Measurements from ENCODE around the gene NELL1.

Gene NELL1

DNA sequence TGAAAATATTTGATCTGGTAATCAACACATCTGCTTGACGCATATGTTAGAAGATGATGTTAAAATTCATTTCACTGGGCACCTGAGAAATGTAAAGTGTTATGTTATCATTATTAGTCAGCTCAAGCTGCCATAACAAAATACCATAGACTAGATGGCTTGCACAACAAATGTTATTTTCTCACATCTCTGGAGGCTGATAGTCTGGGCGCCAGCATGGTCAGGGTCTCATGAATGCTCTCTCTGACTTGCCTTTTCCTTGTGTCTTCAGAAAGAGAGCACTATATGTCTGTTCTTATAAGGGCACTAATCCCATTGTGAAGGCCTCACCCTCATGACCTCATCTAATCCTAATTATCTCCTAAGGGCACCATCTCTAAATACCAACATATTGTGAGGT lies 435.3 kb downstream of the NELL1 start:
- TF ChIP-seq, protein P1, sequence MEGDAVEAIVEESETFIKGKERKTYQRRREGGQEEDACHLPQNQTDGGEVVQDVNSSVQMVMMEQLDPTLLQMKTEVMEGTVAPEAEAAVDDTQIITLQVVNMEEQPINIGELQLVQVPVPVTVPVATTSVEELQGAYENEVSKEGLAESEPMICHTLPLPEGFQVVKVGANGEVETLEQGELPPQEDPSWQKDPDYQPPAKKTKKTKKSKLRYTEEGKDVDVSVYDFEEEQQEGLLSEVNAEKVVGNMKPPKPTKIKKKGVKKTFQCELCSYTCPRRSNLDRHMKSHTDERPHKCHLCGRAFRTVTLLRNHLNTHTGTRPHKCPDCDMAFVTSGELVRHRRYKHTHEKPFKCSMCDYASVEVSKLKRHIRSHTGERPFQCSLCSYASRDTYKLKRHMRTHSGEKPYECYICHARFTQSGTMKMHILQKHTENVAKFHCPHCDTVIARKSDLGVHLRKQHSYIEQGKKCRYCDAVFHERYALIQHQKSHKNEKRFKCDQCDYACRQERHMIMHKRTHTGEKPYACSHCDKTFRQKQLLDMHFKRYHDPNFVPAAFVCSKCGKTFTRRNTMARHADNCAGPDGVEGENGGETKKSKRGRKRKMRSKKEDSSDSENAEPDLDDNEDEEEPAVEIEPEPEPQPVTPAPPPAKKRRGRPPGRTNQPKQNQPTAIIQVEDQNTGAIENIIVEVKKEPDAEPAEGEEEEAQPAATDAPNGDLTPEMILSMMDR (IDR thresholded peaks at IDR 0.05; ENCODE audit: insufficient read depth, missing control alignments) = no peak
- FAIRE-seq (no peak), DNase-seq (ENCODE audit: insufficient read length, low spot score) (no peak)

DNA sequence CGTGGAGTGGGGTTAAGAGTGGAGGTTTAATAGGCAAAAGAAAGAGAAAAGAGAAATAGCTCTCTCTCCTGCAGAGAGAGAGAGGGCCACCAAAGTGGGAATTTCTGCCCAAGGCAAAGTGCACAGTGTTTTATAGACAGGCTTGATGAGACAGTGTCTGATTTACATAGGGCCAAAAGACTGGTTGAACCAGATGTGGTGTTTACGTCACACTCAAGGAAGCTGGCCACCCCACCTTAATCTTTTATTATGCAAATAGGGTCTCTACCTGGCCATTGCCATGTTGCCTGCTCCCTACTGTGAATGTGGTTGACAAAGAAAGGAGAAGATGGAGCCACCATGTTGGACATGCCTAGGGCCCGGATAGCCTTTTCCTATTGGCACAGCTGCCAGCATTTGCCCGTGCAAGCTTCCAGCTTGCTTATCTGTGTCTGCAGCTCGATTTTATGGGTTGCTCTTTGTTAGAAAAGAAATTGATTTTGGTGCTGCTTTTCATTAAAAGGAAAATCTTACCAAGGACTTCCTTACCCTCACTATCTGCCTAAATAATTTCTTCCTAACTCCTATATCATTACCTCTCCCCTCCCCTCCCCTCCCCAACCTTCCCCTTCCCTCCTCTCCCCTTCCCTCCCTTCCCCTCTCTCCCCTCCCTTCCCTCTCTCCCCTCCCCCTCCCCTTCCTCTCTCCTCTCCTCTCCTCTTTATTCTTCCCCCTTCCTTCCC lies 436.0 kb downstream of the NELL1 start:
- FAIRE-seq = no peak
- TF ChIP-seq, protein P1 (IDR thresholded peaks at IDR 0.05; ENCODE audit: insufficient read depth, missing control alignments) = no peak
- no peak for DNase-seq (ENCODE audit: insufficient read length, low spot score)

DNA sequence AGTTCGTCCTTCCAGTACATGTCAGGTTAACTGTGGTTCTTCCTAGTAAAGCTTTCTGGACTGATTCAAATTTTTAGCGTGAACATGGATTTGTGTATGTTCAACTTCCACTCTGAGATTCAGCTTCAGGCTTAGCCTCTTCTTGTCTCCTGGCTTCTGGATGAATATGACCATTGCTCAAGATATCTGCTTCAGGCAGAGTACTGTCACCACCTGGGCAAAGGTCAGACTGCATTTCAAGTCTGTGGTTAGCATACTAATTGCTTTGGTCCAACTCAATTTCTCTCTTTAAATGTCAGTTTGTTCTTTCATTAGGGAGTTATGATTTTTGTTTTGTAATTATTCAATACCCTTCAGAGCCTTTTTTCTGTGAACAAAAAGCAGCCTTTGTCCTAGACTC lies 440.0 kb downstream of the NELL1 start:
- FAIRE-seq (no peak), DNase-seq (ENCODE audit: insufficient read length, low spot score) (no peak)
- TF ChIP-seq, protein P1 (IDR thresholded peaks at IDR 0.05; ENCODE audit: insufficient read depth, missing control alignments) = no peak

DNA sequence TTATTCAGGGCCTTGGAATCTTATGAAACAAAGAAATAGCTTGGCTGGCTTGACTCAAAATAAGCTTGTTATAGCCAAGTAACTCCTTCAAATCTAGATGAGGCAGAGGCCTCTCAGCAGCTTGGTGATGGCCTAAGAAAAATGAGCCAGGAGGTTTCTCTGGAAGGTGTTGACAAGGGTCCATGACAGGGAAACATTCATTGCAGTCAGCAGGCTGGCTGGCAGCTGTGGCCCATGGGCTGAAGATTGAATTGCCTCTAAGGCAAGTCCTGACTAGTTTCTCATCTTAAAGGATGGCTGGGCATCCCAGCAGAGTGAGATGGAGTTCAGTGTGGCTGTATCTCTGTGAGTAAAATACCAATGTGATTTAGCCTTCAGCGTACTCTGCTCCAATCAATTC lies 441.0 kb downstream of the NELL1 start:
- FAIRE-seq (no peak), DNase-seq (ENCODE audit: insufficient read length, low spot score) (no peak)
- TF ChIP-seq, protein P1 (IDR thresholded peaks at IDR 0.05; ENCODE audit: insufficient read depth, missing control alignments) = no peak

DNA sequence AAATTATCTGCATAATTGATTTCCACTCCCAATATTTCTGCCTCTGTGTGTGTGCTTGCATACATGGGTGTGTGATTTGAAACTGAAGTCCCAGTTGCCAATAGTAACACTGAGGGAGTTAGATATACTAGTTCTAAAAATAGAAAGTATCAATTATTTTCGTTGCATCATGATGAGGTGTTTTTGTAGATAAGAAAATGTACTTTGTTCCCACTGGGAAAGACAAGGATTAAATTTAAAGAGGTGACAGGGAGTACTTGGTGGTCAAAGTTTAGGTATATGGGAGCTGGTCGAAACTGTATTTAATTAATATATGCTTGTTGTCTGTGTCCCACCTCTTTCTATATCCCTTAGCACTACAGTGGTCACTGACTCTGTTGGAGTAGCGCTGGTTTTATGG lies 444.5 kb downstream of the NELL1 start:
- no peak for FAIRE-seq

DNA sequence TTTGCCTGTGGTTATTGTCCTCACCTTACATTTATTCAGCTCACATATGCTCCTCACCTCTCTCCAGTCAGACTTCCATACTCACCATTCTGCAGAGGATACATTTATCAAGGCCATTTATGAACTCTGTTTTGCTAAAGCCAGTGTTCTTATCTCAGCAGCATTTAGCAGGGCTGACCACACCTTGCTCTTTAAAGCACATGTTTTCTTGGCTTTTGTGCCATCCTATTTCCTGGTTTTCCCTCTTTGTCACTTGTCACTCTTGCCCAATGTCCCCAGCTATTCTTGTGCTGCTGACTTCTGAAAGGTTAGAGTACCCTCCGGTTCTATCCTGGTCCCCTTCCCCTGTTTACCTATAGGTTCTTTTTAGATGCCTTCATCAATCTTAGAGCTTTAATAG lies 446.6 kb downstream of the NELL1 start:
- FAIRE-seq (no peak), DNase-seq (ENCODE audit: insufficient read length, low spot score) (no peak)
- TF ChIP-seq, protein P1 (IDR thresholded peaks at IDR 0.05; ENCODE audit: insufficient read depth, missing control alignments) = no peak

More for the DNA sequence above, 444.5 kb downstream of the NELL1 start:
- TF ChIP-seq, protein P1 (IDR thresholded peaks at IDR 0.05; ENCODE audit: insufficient read depth, missing control alignments) = no peak
- DNase-seq (ENCODE audit: insufficient read length, low spot score) = no peak

DNA sequence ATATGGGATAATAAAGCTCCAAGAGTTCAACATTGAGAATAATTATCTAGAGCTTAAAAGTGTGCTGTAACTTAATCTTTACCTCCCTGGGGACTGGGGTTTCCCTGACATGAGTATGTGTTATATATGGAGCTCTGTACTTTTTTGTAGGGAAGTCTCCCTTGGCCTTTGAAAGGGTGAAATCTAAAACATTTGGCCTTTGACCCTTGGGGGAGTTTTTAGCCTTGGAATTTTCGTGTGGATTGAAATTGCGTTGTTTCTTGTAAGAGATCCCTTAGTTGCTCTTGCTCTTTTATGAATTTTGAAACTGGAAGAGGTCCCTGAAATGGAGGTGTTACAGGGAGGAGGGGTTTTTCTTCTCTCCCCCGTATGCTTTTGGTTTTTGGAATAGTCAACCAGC lies 450.0 kb downstream of the NELL1 start:
- TF ChIP-seq, protein P1 (IDR thresholded peaks at IDR 0.05; ENCODE audit: insufficient read depth, missing control alignments) = no peak
- DNase-seq (ENCODE audit: insufficient read length, low spot score) (no peak), FAIRE-seq (no peak)

Data from D721Med (cell line).